Hepatic stellate cell (primary cell): Measurements from ENCODE around the gene MOB2.

Experiments used
- DNase-seq: peaks from one replicate; pipeline ENCODE4 v3.0.0; 2011; ENCODE audit warnings: low spot score

MOB2 gene

DNA sequence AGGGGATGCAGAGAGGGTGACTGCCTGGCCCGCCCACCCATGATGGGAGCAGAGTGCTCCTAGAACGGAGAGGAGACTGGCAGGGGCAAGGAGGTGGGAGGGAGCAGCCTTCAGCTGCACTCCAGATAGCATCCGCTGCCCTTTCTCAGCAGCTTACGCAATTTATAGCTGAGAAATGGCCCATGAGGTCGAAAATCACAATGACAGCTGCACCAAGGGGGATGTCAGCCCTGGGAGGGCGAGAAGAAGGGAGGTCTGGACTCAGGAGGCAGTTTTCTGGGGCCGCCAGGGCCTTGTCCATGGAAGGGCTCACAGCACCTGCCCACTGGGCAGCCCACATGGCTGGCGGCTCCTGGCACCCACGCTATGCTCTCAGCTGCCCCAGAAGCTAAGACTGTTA is 17.6 kb upstream of the MOB2 start:
- no peak for DNase-seq

DNA sequence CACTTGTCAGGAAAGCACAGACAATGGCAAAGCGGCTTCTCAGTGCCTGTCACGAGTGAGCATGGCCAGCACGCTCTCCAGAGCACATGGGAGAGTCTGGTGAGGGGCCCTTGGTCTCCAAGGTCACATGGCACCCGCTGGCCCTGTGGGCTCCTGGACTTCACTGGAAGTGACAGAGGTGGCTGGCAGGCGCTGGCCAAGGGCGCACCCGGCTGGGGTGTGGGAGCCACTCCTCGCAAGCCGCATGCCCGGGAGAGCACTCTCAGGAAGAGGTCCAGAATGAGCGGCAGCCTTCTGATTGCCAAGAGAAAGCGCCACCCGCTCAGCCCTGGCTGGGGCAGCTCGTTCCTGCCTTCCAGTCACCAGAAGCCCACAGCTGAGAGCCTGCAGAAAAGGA is 17.1 kb upstream of the MOB2 start:
- no peak for DNase-seq

DNA sequence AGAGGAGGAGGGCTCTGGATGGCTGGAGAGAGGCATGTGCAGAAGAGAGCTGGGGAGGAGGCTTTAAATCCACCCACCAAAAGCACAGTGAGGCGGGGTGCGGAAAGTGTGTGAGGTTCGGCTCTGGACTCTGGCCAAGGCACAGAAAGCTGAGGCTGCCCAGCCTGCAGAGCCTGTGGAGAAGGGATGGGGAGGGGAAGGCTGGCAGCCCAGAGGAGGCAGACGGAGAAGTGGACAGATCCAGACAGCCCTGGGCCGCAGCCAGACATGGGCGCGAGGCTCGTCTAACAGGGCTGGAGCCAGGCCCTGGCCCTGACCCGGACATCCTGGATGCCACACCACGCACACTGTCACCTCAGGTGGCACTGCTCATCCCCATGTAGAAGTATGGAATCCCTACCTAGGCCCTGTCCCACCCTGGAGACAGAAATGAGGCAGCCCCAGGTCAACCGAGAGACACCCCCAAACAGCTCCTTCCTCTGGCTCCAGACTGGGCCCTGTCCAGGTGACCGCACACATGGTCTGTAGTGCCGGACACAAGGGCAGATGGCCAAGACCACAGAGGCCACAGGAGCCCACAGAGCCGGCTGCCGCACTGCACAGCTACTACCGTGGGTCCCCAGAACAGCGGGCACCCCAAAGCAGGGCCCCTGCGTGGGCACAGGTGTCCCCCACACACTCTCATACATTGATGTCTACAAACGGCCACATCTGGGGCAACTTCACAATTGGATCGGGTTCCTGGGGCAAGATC is 16.6 kb upstream of the MOB2 start:
- DNase-seq: no peak

DNA sequence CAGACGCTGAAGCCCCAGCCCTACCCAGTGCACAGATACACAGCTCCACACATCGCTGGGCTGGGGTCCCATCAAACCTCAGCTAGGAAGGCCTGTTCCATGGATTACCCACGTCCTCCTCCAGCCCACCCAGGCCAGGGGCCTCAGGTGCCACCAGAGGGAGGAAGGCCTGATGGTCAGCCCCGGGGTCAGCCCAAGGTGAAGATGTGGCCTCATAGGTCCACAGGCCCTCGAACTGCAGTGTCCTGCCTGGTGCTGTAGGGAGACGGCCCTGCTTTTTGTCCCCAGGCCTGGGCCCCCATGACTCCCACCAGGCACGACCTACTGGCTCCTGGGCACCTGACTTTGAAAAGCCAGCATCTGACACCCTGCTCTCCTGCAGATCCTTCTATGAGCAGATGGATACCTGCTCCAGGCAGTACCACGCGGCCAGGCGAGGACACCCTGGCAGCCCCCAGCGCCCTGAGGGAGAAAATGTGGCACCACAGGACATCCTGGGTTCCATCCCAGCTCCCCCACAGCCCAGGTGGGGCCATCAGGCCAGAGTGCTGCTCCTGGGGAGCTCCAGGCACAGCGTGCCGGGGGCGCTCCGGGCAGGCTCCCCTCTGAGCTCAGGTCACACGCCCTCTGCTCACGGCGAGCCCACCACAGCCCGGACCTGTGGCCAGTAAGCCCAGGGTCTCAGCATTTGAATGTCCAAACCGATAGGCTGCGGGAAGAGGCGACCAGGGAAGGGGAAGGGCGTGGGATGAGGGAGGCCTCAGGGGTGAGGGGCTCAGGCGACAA is 15.8 kb upstream of the MOB2 start:
- DNase-seq: no peak

DNA sequence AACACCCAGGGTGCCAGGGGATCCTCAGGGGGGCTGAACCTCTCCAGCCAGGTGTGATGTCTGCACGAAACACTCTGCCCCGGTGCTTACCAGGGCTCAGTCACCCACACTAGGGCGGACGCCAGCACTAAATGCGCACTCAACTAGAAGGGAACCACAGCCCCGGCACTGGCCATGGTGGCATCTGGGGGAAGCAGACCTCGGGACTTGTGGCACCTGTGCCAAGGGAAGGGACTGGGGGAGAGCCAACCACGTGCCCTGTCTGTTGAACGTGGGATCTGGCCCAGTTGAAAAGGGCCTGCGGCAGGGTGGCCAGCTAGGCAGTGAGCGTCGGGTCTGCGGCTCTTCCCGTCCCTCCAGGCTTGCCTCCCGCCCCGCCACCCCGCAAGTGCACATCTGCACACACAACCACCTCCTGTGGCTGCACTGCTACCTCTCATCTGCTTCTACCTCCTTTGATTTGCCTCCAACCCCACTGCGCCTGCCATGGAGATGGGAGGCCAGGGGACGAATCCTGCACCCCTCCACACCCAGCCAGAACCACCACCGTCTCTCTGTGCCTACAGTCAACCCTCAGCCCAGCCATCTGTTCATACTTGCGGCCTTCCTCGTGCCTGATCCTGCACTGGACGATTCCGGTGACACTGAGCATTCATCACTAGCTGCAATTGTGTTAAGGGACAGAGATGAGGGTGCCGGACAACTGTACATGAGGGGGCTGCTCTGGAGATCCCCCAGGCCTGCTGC is 15.0 kb upstream of the MOB2 start:
- no peak for DNase-seq

DNA sequence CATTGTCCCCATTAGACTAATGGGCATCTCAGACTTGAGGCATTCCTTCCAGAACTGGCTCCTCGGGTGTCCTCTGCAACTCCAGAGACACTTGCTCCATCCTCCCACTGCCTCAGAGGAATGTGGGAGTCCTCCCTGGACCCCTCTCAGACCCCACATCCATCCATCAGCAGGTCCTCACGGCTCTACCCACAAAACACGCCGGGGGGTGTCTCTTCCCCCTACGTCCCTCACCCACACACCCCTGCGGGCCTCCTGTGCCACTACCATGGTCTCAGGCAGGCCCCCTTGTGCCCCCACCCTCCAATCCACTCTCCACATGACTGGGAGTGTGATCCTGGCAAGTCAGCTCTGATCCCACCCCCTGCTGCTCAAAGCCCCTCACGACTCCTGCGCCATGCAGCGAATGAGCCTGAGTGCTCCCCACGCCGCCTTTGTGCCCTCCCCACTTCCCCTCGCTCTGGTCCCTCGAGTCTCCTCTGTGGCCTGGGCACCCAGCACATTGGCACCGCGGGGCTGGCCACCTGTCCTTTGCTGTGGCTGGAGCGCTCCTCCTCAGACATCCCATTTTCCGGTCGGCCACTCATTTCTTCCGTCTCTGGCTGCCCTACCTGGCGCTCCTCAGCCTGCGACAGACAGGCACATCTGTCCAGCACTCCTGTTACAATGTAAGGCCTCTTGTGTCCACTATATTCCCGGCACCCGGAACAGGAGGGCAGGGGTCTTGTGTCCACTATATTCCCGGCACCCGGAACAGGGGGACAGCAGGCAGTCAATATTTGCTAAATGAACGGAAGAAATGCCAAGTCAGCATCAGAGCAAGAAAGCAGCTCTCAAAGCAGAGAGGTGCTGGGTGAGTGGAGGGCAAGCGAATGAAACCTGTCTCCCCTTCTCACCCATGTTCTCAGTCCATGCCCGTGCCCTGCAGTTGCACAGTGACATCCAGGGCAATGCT is 14.2 kb upstream of the MOB2 start:
- DNase-seq: no peak

DNA sequence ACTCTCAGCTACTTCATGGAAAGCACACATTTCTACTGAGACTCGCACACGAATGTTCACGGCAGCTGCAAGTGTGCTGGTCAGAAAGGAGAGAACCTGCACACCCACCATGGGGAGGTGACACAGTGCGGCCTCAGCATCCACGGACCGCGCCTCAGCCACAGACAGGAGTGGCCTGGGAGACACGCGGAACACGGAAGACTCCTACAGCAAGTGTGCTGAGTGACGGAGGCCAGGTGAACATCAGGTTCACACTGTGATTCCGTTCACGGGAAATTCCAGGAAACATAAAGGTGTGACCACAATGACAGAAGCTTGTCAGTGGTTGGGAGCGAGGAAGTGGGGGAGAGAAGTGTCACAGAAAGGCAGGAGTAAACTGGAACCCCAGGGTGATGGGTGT is 13.3 kb upstream of the MOB2 start:
- DNase-seq: no peak

DNA sequence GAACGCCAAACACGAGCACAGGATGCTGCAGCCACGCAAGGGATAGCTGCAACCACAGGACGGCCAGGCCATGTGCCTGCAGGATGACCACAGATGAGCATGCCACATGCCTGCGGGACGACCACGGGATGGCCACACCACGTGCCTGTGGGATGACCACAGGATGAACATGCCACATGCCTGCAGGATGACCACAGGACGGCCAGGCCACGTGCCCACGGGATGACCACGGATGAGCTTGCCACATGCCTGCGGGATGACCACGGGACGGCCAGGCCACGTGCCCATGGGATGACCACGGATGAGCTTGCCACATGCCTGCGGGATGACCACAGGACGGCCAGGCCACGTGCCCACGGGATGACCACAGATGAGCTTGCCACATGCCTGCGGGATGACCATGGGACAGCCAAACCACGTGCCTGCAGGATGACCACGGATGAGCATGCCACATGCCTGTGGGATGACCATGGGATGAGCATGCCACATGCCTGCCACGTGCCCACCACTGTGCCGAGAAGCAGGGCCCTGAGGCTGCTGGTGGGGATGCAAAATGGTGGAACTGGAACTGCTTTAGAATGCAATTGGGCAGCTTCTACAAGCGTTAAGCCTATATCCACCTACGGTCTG is 12.8 kb upstream of the MOB2 start:
- no peak for DNase-seq

DNA sequence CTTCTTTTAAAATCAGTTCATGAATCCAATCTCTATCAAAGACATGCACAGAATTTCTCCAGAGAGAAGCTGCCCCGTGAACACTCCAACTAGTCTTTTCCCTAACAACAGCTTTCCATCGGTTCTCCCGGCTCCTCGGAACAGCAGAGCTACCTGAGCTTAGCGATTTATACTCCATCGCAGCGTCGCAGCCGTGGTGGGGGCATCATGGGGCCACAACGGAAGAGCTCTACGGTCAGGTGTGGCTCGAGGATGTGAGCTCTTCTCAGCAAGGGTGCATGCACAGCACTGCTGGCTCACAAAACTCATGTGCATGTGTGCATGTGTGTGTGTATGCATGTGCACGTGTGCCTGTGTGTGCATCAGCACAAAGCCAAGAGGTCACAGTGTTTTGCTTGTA is 11.7 kb upstream of the MOB2 start:
- DNase-seq: no peak

DNA sequence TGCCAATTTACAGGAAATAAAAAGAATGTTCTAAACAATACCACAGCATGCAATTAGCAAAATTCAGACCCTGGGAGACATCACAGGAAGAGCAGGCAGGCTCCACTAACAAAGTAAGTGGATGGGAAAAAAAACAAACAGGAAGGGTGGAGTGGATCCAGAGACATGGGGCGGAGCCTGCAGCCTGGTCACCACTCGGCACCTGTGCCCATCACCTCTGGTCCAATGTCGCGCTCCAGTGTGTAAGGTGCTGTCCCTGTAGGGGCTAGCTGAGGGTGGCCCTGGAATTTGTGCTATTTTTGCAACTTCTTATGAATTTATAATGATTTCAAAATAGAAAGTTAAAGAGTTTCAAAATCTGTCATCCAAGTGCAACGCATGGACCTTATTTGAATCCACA is 11.0 kb upstream of the MOB2 start:
- no peak for DNase-seq

DNA sequence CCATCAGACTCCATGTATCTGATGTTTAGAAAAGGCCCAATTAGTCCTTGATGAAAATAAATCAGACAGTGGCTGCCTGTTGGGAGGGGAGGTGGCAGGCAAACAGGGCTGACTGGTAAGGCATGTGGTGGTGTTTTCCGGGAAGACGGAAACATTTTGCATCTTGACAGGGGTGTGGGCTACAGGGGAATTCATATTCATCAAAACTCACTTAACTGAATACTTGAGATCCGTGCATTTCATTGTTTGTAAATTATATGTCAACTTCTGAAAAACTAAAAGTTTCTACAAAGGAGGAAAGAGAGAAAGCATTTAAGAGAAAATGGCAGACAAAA is 10.1 kb upstream of the MOB2 start:
- no peak for DNase-seq

DNA sequence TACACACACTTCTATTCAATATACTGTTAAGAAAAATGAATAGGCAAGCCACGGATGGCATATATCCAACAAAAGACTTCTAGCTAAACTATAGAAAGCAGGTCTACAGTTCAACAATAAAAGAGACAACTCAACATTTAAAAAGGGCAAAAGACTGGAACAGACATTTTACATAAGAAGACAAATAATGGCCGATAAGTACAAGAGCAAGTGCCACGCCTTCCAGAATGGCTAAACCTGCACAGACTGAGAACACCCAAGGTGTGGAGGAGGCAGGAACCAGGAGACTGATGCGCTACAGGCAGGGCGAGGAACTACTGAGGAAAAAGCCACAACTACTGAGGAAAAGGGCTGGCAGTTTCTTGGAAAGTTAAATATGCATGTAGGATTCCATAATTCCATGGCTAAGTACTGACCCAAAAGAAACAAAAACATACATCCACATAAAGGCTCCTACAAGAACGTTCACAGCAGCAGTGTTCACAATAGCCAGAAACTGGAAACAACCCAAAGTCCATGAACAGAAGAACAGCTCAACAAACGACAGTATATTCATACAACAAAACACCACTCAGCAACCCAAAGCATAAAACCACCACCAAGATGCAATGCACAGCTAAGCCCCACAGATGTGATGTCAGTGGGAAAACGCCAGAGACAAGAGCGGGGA is 9.6 kb upstream of the MOB2 start:
- no peak for DNase-seq

DNA sequence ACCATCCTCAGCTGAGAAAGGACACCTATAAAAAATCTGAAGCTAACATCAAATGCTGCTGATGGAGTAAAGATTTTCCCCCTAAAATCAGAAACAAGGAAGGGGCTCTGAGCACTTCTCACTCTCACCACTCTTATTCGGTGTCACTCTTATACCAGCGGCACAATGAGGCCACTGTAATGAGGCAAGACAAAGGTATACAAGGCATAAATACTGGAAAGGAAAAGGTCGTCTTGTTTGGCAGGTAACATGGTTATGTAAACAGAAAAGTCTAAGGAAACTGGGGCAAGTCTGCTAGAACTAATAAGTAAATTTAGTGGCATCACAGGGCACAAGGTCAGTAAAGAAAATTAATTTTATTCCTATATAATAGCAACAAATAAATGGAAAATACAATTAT is 8.1 kb upstream of the MOB2 start:
- DNase-seq: no peak

DNA sequence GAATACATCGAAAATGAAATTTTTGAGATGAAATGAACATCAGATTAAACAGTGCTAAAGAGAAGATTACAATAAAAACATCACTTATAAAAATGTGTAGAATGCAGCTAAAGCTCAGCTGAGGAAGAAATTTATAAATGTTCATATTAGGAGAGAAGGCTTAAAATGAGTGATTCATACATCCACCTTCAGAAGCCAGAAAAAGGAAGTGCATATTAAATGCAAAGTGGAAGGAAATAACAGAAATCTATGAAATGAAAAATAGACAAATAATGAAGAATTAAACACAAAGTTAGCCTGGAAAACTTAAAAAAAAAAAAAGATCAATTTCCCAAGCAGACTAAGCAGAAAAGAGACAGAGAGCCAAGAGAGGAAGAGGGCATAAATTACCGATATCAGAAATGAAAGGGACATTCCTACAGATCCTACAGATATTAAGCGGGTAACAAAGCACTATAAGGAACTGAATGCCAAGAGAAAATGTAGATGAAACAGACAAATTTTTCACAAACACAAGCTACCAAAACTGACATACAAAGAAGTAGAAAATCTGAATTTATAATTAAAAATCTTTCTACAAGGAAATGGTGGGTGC is 7.2 kb upstream of the MOB2 start:
- DNase-seq: no peak

DNA sequence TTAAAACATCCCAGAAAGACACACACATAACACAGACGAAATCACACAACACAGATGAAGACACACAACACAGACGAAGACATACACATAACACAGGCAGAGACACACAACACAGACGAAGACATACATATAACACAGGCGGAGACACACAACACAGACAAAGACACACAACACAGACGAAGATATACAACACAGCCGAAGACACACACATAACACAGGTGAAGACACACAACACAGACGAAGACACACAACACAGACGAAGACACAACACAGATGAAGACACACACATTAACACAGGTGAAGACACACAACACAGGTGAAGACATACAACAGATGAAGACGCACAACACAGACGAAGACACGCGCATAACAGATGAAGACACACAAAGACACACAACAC is 4.8 kb upstream of the MOB2 start:
- no peak for DNase-seq

DNA sequence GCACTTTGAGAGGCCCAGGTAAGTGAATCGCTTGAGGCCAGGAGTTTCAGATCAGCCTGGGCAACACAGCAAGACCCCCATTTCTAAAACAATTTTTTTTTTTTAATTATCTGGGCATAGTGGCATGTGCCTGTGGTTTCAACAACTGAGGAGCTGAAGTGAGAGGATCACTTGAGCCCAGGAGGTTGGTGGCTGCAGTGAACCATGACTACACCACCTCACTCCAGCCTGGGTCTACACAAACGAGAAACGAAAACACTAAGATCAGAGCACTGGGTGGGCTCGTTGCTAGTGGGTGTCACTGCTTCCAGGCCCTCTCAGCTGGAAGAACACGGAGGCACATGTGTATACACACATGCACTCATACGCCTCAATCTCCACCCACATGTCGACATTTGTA is 4.1 kb upstream of the MOB2 start:
- no peak for DNase-seq

DNA sequence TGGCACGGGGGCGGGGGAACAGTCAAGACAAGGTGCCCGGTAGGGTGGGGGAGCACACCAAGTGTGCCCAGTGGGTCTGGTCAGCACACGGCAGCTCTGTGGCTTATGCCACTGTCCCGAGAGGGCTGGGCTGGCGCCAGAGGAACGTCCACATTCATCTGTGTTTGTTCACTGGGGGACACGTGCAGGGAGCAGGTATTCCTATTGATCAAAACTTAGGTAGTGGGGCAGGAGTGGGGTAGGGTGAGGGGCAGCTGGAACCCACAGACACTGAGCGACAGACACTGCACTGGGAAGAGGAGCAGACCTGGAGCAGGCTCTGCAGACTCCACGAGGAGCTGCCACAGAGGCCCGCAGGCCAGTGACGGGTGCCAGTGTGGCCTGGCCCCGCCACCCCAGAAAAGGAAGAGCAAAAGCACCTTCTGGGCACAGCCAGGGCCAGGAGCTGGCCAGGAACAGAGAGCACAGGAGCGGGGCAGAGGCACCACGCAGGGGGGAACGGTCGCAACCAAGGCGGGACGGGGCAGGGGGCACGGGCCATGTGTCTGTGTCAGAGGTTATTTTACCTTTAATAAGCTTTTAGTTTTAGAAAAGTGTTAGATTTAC is 2.1 kb upstream of the MOB2 start:
- no peak for DNase-seq

DNA sequence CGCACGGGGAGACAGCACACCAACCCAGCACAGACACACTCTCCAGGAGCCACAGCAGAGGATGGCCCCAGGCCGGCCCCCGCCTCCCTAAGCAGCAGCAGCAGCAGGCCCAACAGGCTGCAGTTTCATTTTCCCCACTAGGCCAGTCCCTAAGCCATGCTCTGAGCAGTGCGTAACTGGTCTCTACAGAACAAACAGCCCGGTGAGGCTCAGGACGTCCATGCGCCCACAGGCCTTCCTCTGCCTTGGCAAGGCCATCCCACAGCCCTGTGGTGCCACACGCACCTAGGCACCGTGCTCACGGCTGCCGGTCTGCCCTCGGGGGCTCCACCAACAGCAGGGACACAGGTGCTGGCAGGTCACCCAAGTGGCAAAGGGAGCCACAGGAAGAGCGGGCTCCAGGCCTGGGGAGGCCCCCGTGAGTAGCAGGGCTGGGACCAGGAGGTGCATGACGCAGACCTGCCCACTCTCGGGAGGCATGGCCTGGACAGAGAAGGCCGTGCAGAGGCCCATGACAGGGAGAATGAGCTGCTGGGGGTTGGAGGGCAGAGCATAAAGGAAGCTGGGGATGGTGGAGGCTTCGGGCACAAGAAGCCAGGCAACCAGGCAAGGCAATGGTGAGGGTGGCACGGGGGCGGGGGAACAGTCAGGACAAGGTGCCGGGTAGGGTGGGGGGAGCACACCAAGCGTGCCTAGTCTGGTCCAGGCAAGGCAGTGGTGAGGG is 1.4 kb upstream of the MOB2 start:
- no peak for DNase-seq

DNA sequence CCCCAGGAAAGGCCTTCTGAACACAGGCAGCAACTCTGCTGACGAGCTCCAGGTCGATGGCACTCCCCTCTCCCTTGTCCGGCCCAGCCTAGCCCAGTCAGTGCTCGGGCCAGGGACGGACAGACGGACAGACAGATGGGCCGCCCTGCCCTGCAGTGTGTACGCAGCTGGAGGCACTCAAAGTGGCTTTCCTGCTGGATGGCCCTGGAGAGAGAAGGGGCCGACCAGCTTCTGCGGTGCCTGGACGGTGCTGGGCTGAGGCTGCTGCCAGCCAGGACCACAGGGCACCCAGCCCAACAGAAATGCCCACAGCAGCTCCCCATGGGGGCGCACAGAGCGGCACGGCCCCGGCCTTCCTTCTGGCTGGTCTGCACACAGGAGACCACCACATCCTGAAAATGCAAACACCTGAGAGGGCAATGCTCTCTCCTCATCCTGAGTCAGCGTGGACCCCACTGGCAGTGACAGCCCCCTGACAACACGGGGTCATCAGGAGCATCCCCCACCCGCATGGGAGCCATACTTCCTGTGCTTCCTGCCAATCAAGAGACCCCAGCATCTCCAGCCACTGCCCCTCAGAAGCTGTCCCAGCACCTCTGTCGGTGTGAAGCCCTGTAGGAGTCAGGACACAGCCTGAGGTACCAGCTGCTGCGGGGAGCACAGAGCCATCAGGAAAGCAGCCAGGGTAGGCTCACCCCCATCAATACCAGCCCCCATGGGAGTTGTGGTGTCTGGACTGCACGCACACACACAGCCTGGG is 692 bp upstream of the MOB2 start:
- DNase-seq: no peak
